ENCODE results near the gene NOL7. TPM values are rescaled to one million over a fixed set of nuclear protein-coding genes. Genes with fewer than 3 reads are reported as not detected.

The NOL7 gene
- total and polyA plus RNA-seq, 9 of the 15 experiments (the other 6 are each of a cell fraction or from before 2014, with no cell fraction given) = 19.4 to 235 (median 157) TPM

GRCh38 chr6:13574571-13575376 is 40.4 kb upstream of the NOL7 start, which contains the start of gene SIRT5 (continued):
- TF ChIP-seq, protein P1, sequence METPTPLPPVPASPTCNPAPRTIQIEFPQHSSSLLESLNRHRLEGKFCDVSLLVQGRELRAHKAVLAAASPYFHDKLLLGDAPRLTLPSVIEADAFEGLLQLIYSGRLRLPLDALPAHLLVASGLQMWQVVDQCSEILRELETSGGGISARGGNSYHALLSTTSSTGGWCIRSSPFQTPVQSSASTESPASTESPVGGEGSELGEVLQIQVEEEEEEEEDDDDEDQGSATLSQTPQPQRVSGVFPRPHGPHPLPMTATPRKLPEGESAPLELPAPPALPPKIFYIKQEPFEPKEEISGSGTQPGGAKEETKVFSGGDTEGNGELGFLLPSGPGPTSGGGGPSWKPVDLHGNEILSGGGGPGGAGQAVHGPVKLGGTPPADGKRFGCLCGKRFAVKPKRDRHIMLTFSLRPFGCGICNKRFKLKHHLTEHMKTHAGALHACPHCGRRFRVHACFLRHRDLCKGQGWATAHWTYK (CRISPR knock-in tag; IDR thresholded peaks at IDR 0.05) = peak; percentile 84; the same call in 1 of the 2 replicates
- TF ChIP-seq ZFX (CRISPR knock-in tag; IDR thresholded peaks at IDR 0.05) (peak; percentile 95), ZNF253 (CRISPR knock-in tag; conservative IDR thresholded peaks at IDR 0.05) (no peak), SAFB2 (IDR thresholded peaks at IDR 0.05; ENCODE audit: borderline replicate concordance, low read depth, low read length, severe bottlenecking) (no peak), PTBP1 (IDR thresholded peaks at IDR 0.05; ENCODE audit: low read depth, low read length) (0 out of 2 replicates have a peak, but pooled peaks have one; percentile 36), CAMTA2 (CRISPR knock-in tag; conservative IDR thresholded peaks at IDR 0.05) (no peak), RFX5 (IDR thresholded peaks at IDR 0.05; ENCODE audit: low read depth, low read length) (no peak), ZNF717 (CRISPR knock-in tag; IDR thresholded peaks at IDR 0.05) (no peak), ARID3B (CRISPR knock-in tag; IDR thresholded peaks at IDR 0.05; ENCODE audit: borderline replicate concordance) (no peak), CBX8 (IDR thresholded peaks at IDR 0.05; ENCODE audit: borderline replicate concordance, extremely low read depth, low read depth, low read length, poor library complexity, severe bottlenecking) (no peak), BRF1 (IDR thresholded peaks at IDR 0.05; ENCODE audit: borderline replicate concordance, extremely low read depth, insufficient read length) (no peak), CSDE1 (IDR thresholded peaks at IDR 0.05) (no peak), PRMT5 (CRISPR knock-in tag; IDR thresholded peaks at IDR 0.05) (no peak), BCL6 (CRISPR knock-in tag; IDR thresholded peaks at IDR 0.05) (no peak), ZNF778 (CRISPR knock-in tag; IDR thresholded peaks at IDR 0.05) (no peak), MCM3 (IDR thresholded peaks at IDR 0.05) (no peak), RBBP5 (IDR thresholded peaks at IDR 0.05; ENCODE audit: borderline replicate concordance, insufficient read depth, low read length, poor library complexity, severe bottlenecking) (peak; percentile 5)
